LNCAP (cell line): Measurements from ENCODE around the gene CCRL2.
A peak's percentile ranks its signal among the peaks of the same experiment; 100 is the strongest.

Experiments
- CTCF ChIP-seq: fragments of 450-650 bp; IDR thresholded peaks from 2 replicates; pipeline ENCODE4 v1.5.1; 2017; ENCODE audit warnings: mild to moderate bottlenecking

Gene CCRL2

GRCh38 chr3:46433841-46434240, 26.8 kb downstream of the CCRL2 start:
- TF ChIP-seq CTCF, result no peak

GRCh38 chr3:46435081-46435726, 28.1 kb downstream of the CCRL2 start:
- no peak for TF ChIP-seq CTCF

- no peak for TF ChIP-seq CTCF
Measured at GRCh38 chr3:46438831-46439230, 31.8 kb downstream of the CCRL2 start.

- no peak for TF ChIP-seq CTCF
Measured at GRCh38 chr3:46440531-46441294, 33.7 kb downstream of the CCRL2 start.

- peak; percentile 58 for TF ChIP-seq CTCF
Measured at GRCh38 chr3:46442576-46443530, 35.8 kb downstream of the CCRL2 start.

- TF ChIP-seq CTCF, result no peak
Measured at GRCh38 chr3:46447228-46447985, 40.3 kb downstream of the CCRL2 start.

GRCh38 chr3:46448721-46449120, 41.7 kb downstream of the CCRL2 start:
- TF ChIP-seq CTCF, result no peak
